IMR-90 (cell line): Measurements from ENCODE around the gene FBXW8. TPM values are rescaled to one million over a fixed set of nuclear protein-coding genes. Genes with fewer than 3 reads are reported as not detected.
A peak's percentile ranks its signal among the peaks of the same experiment; 100 is the strongest.

Source experiments
- ATAC-seq: fragments of 200-7000 bp; cut with Tn5 transposase; 2 replicates; pipeline ENCODE4 v1.9.1; 2020; ENCODE audit warnings: low read depth, mild to moderate bottlenecking, moderate library complexity
- BruUV-seq: library from RNA; stranded (reverse); fragments of 400-500 nt; replicated peaks from 2 replicates; lab custom pipeline; 2021; lab: Mats Ljungman, UMichigan
- CTCF ChIA-PET: fragments of 300-600 bp; formaldehyde crosslinking; extraction: SDS; loops from one replicate; lab custom pipeline; 2021; ENCODE audit warnings: antibody characterized with exemption; lab: Yijun Ruan, JAX
- POLR2A ChIA-PET: fragments of 300-600 bp; sonication (Branson Sonifier 250); formaldehyde crosslinking; loops from one replicate; lab custom pipeline; 2022; ENCODE audit warnings: antibody characterized with exemption; ENCODE audit not compliant: unreplicated experiment; lab: Charles Lee
- DNase-seq: peaks from one replicate; pipeline ENCODE4 v3.0.0; 2013
- H2AFZ ChIP-seq: replicated peaks from 2 replicates; pipeline ENCODE3; 2013; ENCODE audit warnings: low read length, mild to moderate bottlenecking; ENCODE audit not compliant: poor library complexity
- H2AK5ac ChIP-seq: 2 replicates; pipeline ENCODE4 v1.6.1; 2013; ENCODE audit warnings: low read depth, low read length, inconsistent platforms
- H2AK9ac ChIP-seq: replicated peaks from 2 replicates; pipeline ENCODE3; 2013; ENCODE audit warnings: mild to moderate bottlenecking, low read depth, low read length, moderate library complexity; ENCODE audit not compliant: poor library complexity
- H2BK120ac ChIP-seq: 2 replicates; pipeline ENCODE4 v1.6.1; 2013; ENCODE audit warnings: low read depth, low read length, inconsistent platforms
- H2BK15ac ChIP-seq: 3 replicates; pipeline ENCODE4 v1.6.1; 2013; ENCODE audit warnings: low read depth, low read length, inconsistent platforms
- H2BK20ac ChIP-seq: 2 replicates; pipeline ENCODE4 v1.6.1; 2013; ENCODE audit warnings: low read depth, mild to moderate bottlenecking, inconsistent platforms, low read length, moderate library complexity
- H2BK5ac ChIP-seq: 2 replicates; pipeline ENCODE4 v1.6.1; 2013; ENCODE audit warnings: mild to moderate bottlenecking, low read depth, low read length, inconsistent platforms; ENCODE audit not compliant: poor library complexity, severe bottlenecking
- H3K14ac ChIP-seq: replicated peaks from 2 replicates; pipeline ENCODE4 v1.6.1; 2013; ENCODE audit warnings: low read depth, low read length, inconsistent platforms
- H3K18ac ChIP-seq: 2 replicates; pipeline ENCODE4 v1.6.1; 2013; ENCODE audit warnings: low read depth, low read length, control low read depth
- H3K23ac ChIP-seq: 2 replicates; pipeline ENCODE4 v1.6.1; 2013; ENCODE audit warnings: low read depth, low read length, inconsistent platforms
- H3K27ac ChIP-seq: 2 replicates; pipeline ENCODE4 v1.5.1; 2013; ENCODE audit warnings: mild to moderate bottlenecking, control low read depth, low read length; ENCODE audit not compliant: insufficient read depth
- H3K27me3 ChIP-seq: 2 replicates; pipeline ENCODE4 v1.6.1; 2013; ENCODE audit warnings: low read length; ENCODE audit not compliant: control insufficient read depth, insufficient read depth
- H3K36me3 ChIP-seq: 2 replicates; pipeline ENCODE4 v1.6.1; 2013; ENCODE audit warnings: low read length, mixed read lengths; ENCODE audit not compliant: control insufficient read depth, insufficient read depth
- H3K4ac ChIP-seq: 2 replicates; pipeline ENCODE4 v1.6.1; 2013; ENCODE audit warnings: low read depth, low read length, inconsistent platforms
- H3K4me1 ChIP-seq: 2 replicates; pipeline ENCODE4 v1.6.1; 2013; ENCODE audit warnings: low read length, mixed read lengths; ENCODE audit not compliant: control insufficient read depth, insufficient read depth
- H3K4me2 ChIP-seq: 2 replicates; pipeline ENCODE4 v1.6.1; 2013; ENCODE audit warnings: low read depth, mild to moderate bottlenecking, control low read depth, low read length, moderate library complexity
- H3K4me3 ChIP-seq: 2 replicates; pipeline ENCODE4 v1.5.1; 2013; ENCODE audit warnings: low read depth, mild to moderate bottlenecking, control low read depth, low read length, moderate library complexity; ENCODE audit not compliant: insufficient read depth
- H3K56ac ChIP-seq: 2 replicates; pipeline ENCODE4 v1.6.1; 2013; ENCODE audit warnings: low read length, inconsistent platforms; ENCODE audit not compliant: insufficient read depth; ENCODE audit errors: extremely low read depth
- H3K79me1 ChIP-seq, 2 experiments: 2 replicates each; pipeline ENCODE4 v1.6.1; 2013; ENCODE audit warnings: low read length in 2 of 2, inconsistent platforms in 1 of 2, low read depth in 1 of 2
- H3K9ac ChIP-seq: 2 replicates; pipeline ENCODE4 v1.6.1; 2013; ENCODE audit warnings: low read depth, low read length, control low read depth
- H3K9me1 ChIP-seq: 2 replicates; pipeline ENCODE4 v1.6.1; 2013; ENCODE audit warnings: low read length, inconsistent platforms; ENCODE audit not compliant: insufficient read depth
- H3K9me3 ChIP-seq: 2 replicates; pipeline ENCODE4 v1.6.1; 2013; ENCODE audit warnings: low read length; ENCODE audit not compliant: control insufficient read depth, insufficient read depth
- H4K20me1 ChIP-seq: 2 replicates; pipeline ENCODE4 v1.6.1; 2013; ENCODE audit warnings: low read length, inconsistent platforms; ENCODE audit not compliant: insufficient read depth
- H4K5ac ChIP-seq: 2 replicates; pipeline ENCODE4 v1.6.1; 2013; ENCODE audit warnings: mild to moderate bottlenecking, low read depth, low read length, control low read depth
- H4K8ac ChIP-seq, 2 experiments: 2 replicates each; pipeline ENCODE4 v1.6.1; 2013; ENCODE audit warnings: low read depth in 2 of 2, low read length in 2 of 2, control low read depth in 1 of 2, inconsistent platforms in 1 of 2
- H4K91ac ChIP-seq: 2 replicates; pipeline ENCODE4 v1.6.1; 2013; ENCODE audit warnings: low read depth, low read length, inconsistent platforms; ENCODE audit not compliant: insufficient read depth
- CEBPB ChIP-seq: IDR thresholded peaks from 2 replicates; pipeline ENCODE4 v1.6.1; 2012; ENCODE audit warnings: low read depth, low read length, improper control_type of control experiment
- CHD1 ChIP-seq: IDR thresholded peaks from 2 replicates; pipeline ENCODE4 v1.6.1; 2012; ENCODE audit warnings: low read depth, low read length, improper control_type of control experiment
- WGBS, 2 experiments: methylation state at CpG; one replicate each; pipeline versions ENCODE4 v1.1.5 to v1.1.7; 2013; ENCODE audit warnings: missing lambda C conversion rate in 2 of 2; ENCODE audit not compliant: insufficient read length in 1 of 2; ENCODE audit errors: extremely low coverage in 2 of 2; 5-methylcytosine and 5-hydroxymethylcytosine counted together
- dilution Hi-C: fragments of 300-500 bp; cut with HindIII; formaldehyde crosslinking; loops from one replicate; pipeline ENCODE4 v1.14.3; 2018; ENCODE audit warnings: low sequenced_read_pairs; ENCODE audit not compliant: unreplicated experiment
- in situ Hi-C: fragments of 300-500 bp; cut with MboI; formaldehyde crosslinking; loops from 3 replicates; pipeline ENCODE4 v1.14.3; 2019; ENCODE audit warnings: low sequenced_read_pairs, inconsistent platforms, mixed read lengths
- intact Hi-C: fragments of 100-400 bp; cut with micrococcal nuclease; formaldehyde crosslinking; loops from 2 replicates; pipeline ENCODE4 v1.10.0; 2022
- polyA plus RNA-seq, 3 experiments: library from polyadenylated mRNA; depleted of rRNA; stranded (reverse); fragments of >200 nt; gene quantifications; 2 replicates each; pipeline ENCODE4 v1.2.3, GENCODE V29; 2012; ENCODE audit warnings: low replicate concordance in 1 of 3
- total RNA-seq: library from RNA; depleted of rRNA; stranded (reverse); fragments of >200 nt; gene quantifications from 2 replicates; pipeline ENCODE4 v1.2.3, GENCODE V29; 2012

FBXW8 gene
- total and polyA plus RNA-seq, 2 of the 4 experiments (the other 2 are of a cell fraction), result 20.3 to 25.8 TPM

DNA sequence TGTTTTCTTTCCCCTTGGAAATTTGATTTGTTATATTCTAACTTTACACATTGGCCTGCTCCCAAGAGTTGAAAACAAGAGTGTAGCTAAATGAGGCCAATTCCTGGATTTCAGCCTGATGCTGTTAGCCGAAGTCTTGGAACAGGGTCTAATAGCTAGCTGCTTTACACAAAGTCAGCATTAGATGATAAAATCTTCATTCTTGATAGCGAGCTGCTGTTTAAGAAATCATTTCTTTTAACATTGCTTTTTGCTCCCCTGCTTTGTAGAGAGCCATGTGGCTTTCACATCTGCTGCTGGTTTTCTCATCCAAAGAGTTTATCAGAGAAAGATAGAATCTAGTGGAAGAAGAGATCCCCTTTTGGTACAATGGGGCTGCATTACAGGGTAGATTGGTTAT lies 22.3 kb downstream of the FBXW8 start:
- in situ Hi-C loops, result no loop called here
- H3K27ac ChIP-seq, result no peak overlapping the region

More for the DNA sequence above, 22.3 kb downstream of the FBXW8 start:
- BruUV-seq, result no TSS peak
- H3K9ac ChIP-seq, result no peak overlapping the region
- H3K27me3 ChIP-seq, result no peaks in the 10 kb centered on the region
- H2AK9ac ChIP-seq, result no peak overlapping the region
- no peak overlapping the region for H2BK5ac ChIP-seq
- ChIA-PET CTCF (no interaction called here), POLR2A (no interaction called here)
- no peak overlapping the region for H3K18ac ChIP-seq
- H3K56ac ChIP-seq, result no peak overlapping the region
- H3K9me3 ChIP-seq, result no peaks in the 10 kb centered on the region
- TF ChIP-seq CHD1 (no peak), CEBPB (no peak)
- H3K9me1 ChIP-seq, result peaks cover 13% of the 10 kb centered on the region; the same call in 1 of the 2 replicates
- H2AFZ ChIP-seq, result no peak overlapping the region
- intact Hi-C loops (loop anchor here (1.0 kb wide), 1 partner anchor 22 kb away; no protein-coding TSS in a partner anchor), dilution Hi-C loops (no loop called here)
- no peak overlapping the region for H4K8ac ChIP-seq
- H3K4me2 ChIP-seq, result no peak overlapping the region
- H3K36me3 ChIP-seq, result peaks cover 20% of the 10 kb centered on the region
- H3K4ac ChIP-seq, result no peak overlapping the region
- H3K79me1 ChIP-seq, result peaks cover 45 to 63% of the 10 kb centered on the region in 2 experiments
- no peak overlapping the region for H3K14ac ChIP-seq
- ATAC-seq, result peak; percentile 42
- H2AK5ac ChIP-seq, result no peak overlapping the region
- no peak overlapping the region for H4K91ac ChIP-seq
- H2BK15ac ChIP-seq, result no peak overlapping the region
- H2BK120ac ChIP-seq, result no peak overlapping the region
- WGBS, 2 experiments, result no CpG with 5 or more reads among the region's 2 CpGs
- H3K4me1 ChIP-seq, result no peaks in the 10 kb centered on the region
- H4K20me1 ChIP-seq, result peaks cover 27% of the 10 kb centered on the region; the same call in 1 of the 2 replicates
- peak; percentile 48 for DNase-seq
- no peak overlapping the region for H3K23ac ChIP-seq
- H3K4me3 ChIP-seq, result no peak overlapping the region
- no peak overlapping the region for H4K5ac ChIP-seq
- no peak overlapping the region for H2BK20ac ChIP-seq
